Panc1 (cell line): Measurements from ENCODE around the gene FLVCR2. TPM values are rescaled to one million over a fixed set of nuclear protein-coding genes. Genes with fewer than 3 reads are reported as not detected.

Experiments
- ATAC-seq: fragments of 200-7000 bp; cut with Tn5 transposase; 2 replicates; pipeline ENCODE4 v1.9.1; 2020; ENCODE audit warnings: mild to moderate bottlenecking, moderate library complexity
- BruUV-seq: library from RNA; stranded (reverse); fragments of 400-500 nt; replicated peaks from 2 replicates; lab custom pipeline; 2021; lab: Mats Ljungman, UMichigan
- CTCF ChIA-PET: fragments of 300-600 bp; sonication (Branson Sonifier 250); formaldehyde crosslinking; loops from one replicate; lab custom pipeline; 2022; ENCODE audit warnings: antibody characterized with exemption; lab: Charles Lee
- POLR2A ChIA-PET: fragments of 300-600 bp; sonication (Branson Sonifier 250); formaldehyde crosslinking; loops from one replicate; lab custom pipeline; 2022; ENCODE audit warnings: antibody characterized with exemption; lab: Charles Lee
- DNase-seq: peaks from one replicate; pipeline ENCODE4 v3.0.0-alpha.2; 2010; ENCODE audit warnings: low read depth, low spot score
- H3K27ac ChIP-seq: 2 replicates; pipeline ENCODE4 v1.5.1; 2011; ENCODE audit warnings: mild to moderate bottlenecking, low read length, inconsistent platforms
- H3K27me3 ChIP-seq: fragments of 200-500 bp; sonication (Bioruptor generic); 2 replicates; pipeline ENCODE4 v1.6.0; 2014; ENCODE audit warnings: low read length, inconsistent platforms; ENCODE audit not compliant: control insufficient read depth, insufficient read depth
- H3K36me3 ChIP-seq: fragments of 200-500 bp; sonication (Bioruptor generic); 2 replicates; pipeline ENCODE4 v1.5.1; 2014; ENCODE audit warnings: inconsistent platforms, mild to moderate bottlenecking, low read length, moderate library complexity; ENCODE audit not compliant: control insufficient read depth, insufficient read depth
- H3K4me1 ChIP-seq: 2 replicates; pipeline ENCODE4 v1.5.1; 2011; ENCODE audit warnings: inconsistent platforms, mild to moderate bottlenecking, low read length, moderate library complexity; ENCODE audit not compliant: control insufficient read depth, insufficient read depth
- H3K4me3 ChIP-seq, 2 experiments: 2 replicates each; pipeline ENCODE4 v1.5.1; 2011 to 2012; ENCODE audit warnings: low read depth in 2 of 2, low read length in 2 of 2, mild to moderate bottlenecking in 2 of 2, inconsistent platforms in 1 of 2, moderate library complexity in 1 of 2
- H3K9me3 ChIP-seq: fragments of 200-500 bp; sonication (Bioruptor generic); 2 replicates; pipeline ENCODE4 v1.5.1; 2014; ENCODE audit warnings: low read depth, mild to moderate bottlenecking, inconsistent platforms, low read length, moderate library complexity; ENCODE audit not compliant: control insufficient read depth, insufficient read depth
- POLR2AphosphoS5 ChIP-seq: IDR thresholded peaks from 2 replicates; pipeline ENCODE4 v1.6.1; 2012; ENCODE audit warnings: mild to moderate bottlenecking, low read depth, low read length, moderate library complexity
- SIN3A ChIP-seq: IDR thresholded peaks from 2 replicates; pipeline ENCODE4 v1.6.1; 2012; ENCODE audit warnings: low read depth, mild to moderate bottlenecking, low read length, moderate library complexity, borderline replicate concordance; ENCODE audit not compliant: insufficient read depth
- TCF7L2 ChIP-seq: IDR thresholded peaks from 2 replicates; pipeline ENCODE4 v1.6.1; 2011; ENCODE audit warnings: mild to moderate bottlenecking, low read depth, low read length, inconsistent platforms
- in situ Hi-C: cut with HindIII; loops from 2 replicates; pipeline ENCODE4 v1.10.0; 2016; ENCODE audit warnings: low sequenced_read_pairs, low pct_unique_long_range_greater_than_20kb
- intact Hi-C: fragments of 100-400 bp; cut with micrococcal nuclease; formaldehyde crosslinking; loops from one replicate; pipeline ENCODE4 v1.10.0; 2022; ENCODE audit not compliant: unreplicated experiment
- total RNA-seq: library from RNA; stranded (reverse); gene quantifications from one replicate; pipeline ENCODE4 v1.2.1, GENCODE V29; 2021; ENCODE audit not compliant: unreplicated experiment
- TF ChIP-seq, protein P1 (sequence below): fragments of 450-650 bp; IDR thresholded peaks from 2 replicates; pipeline ENCODE4 v1.5.1; 2017; ENCODE audit warnings: mild to moderate bottlenecking
- TF ChIP-seq, protein P2 (sequence below), 2 experiments: IDR thresholded peaks; 2 replicates each; pipeline ENCODE4 v1.6.1; 2011 to 2012; ENCODE audit warnings: low read depth in 2 of 2, control low read depth in 1 of 2, low read length in 1 of 2, mild to moderate bottlenecking in 1 of 2, moderate library complexity in 1 of 2; ENCODE audit not compliant: insufficient read depth in 1 of 2

Gene FLVCR2
- total RNA-seq, 1 experiment from 2014 or later = 9.7 TPM

DNA sequence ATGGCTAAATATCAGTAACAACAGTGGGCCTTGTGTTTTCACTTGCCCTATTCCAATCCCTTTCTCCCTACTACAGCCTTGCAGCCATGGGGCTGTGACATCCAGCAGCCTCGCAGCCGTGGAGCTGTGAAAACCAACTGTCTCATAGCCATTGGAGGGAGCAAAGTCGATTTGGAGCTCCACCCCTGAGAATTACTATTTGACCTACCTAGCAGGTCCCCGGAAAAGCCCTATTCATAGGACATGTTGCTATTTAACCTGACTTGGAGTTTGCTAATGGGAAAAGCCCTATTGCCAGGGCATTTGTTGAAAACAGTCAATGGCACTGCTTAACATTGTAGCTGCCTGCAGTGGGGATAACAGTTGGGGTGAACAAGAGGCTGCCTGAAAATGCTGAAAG, 49.0 kb downstream of the FLVCR2 start:
- Histone ChIP-seq H3K4me3 (no peak overlapping the region), H3K4me1 (no peaks in the 10 kb centered on the region), H3K9me3 (no peaks in the 10 kb centered on the region), H3K27me3 (no peaks in the 10 kb centered on the region), H3K36me3 (no peaks in the 10 kb centered on the region), H3K27ac (no peak overlapping the region)
- intact Hi-C loops (no loop called here), in situ Hi-C loops (no loop called here)
- DNase-seq = no peak
- no peak for ATAC-seq
- ChIA-PET POLR2A (no interaction called here), CTCF (no interaction called here)
- TF ChIP-seq POLR2AphosphoS5 (no peak), SIN3A (no peak), TCF7L2 (no peak)
- TF ChIP-seq, protein P1, sequence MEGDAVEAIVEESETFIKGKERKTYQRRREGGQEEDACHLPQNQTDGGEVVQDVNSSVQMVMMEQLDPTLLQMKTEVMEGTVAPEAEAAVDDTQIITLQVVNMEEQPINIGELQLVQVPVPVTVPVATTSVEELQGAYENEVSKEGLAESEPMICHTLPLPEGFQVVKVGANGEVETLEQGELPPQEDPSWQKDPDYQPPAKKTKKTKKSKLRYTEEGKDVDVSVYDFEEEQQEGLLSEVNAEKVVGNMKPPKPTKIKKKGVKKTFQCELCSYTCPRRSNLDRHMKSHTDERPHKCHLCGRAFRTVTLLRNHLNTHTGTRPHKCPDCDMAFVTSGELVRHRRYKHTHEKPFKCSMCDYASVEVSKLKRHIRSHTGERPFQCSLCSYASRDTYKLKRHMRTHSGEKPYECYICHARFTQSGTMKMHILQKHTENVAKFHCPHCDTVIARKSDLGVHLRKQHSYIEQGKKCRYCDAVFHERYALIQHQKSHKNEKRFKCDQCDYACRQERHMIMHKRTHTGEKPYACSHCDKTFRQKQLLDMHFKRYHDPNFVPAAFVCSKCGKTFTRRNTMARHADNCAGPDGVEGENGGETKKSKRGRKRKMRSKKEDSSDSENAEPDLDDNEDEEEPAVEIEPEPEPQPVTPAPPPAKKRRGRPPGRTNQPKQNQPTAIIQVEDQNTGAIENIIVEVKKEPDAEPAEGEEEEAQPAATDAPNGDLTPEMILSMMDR = no peak
- TF ChIP-seq, protein P2, sequence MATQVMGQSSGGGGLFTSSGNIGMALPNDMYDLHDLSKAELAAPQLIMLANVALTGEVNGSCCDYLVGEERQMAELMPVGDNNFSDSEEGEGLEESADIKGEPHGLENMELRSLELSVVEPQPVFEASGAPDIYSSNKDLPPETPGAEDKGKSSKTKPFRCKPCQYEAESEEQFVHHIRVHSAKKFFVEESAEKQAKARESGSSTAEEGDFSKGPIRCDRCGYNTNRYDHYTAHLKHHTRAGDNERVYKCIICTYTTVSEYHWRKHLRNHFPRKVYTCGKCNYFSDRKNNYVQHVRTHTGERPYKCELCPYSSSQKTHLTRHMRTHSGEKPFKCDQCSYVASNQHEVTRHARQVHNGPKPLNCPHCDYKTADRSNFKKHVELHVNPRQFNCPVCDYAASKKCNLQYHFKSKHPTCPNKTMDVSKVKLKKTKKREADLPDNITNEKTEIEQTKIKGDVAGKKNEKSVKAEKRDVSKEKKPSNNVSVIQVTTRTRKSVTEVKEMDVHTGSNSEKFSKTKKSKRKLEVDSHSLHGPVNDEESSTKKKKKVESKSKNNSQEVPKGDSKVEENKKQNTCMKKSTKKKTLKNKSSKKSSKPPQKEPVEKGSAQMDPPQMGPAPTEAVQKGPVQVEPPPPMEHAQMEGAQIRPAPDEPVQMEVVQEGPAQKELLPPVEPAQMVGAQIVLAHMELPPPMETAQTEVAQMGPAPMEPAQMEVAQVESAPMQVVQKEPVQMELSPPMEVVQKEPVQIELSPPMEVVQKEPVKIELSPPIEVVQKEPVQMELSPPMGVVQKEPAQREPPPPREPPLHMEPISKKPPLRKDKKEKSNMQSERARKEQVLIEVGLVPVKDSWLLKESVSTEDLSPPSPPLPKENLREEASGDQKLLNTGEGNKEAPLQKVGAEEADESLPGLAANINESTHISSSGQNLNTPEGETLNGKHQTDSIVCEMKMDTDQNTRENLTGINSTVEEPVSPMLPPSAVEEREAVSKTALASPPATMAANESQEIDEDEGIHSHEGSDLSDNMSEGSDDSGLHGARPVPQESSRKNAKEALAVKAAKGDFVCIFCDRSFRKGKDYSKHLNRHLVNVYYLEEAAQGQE (IDR thresholded peaks at IDR 0.05; ENCODE audit: insufficient read depth in 1 of 2, low read depth in 2 of 2, low read length in 1 of 2) = no peak
- BruUV-seq = TSS peak; percentile 34

DNA sequence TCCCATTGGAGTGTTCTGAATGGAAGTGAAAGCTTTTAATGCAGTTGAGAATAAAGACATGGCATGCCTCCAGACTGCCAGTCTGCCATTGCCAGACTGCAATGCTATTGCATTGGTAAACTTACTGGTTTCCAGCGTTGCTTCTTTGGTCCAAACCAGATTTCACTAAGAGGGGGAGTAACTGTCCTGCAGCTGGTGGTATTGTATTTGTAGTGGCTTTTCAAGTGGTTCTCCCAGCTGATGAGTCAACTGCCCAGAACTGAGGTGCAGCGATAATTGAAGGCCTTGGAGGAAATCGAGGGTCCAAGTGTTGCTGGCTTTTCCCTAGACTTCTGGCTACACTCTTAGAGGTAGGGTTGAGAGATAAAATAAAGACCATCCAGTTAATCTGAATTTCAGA, 50.4 kb downstream of the FLVCR2 start:
- BruUV-seq = no TSS peak
- ChIA-PET CTCF (no interaction called here), POLR2A (no interaction called here)
- H3K27ac ChIP-seq = no peak overlapping the region
- DNase-seq (no peak), ATAC-seq (no peak)
- intact Hi-C loops = no loop called here
- H3K4me1 ChIP-seq = no peaks in the 10 kb centered on the region
- H3K36me3 ChIP-seq = no peaks in the 10 kb centered on the region
- in situ Hi-C loops = no loop called here
- TF ChIP-seq, protein P2 (IDR thresholded peaks at IDR 0.05; ENCODE audit: insufficient read depth in 1 of 2, low read depth in 2 of 2, low read length in 1 of 2) = no peak
- TF ChIP-seq, protein P1 = no peak
- TF ChIP-seq POLR2AphosphoS5 (no peak), TCF7L2 (no peak), SIN3A (no peak)
- no peaks in the 10 kb centered on the region for H3K9me3 ChIP-seq
- no peaks in the 10 kb centered on the region for H3K27me3 ChIP-seq
- no peak overlapping the region for H3K4me3 ChIP-seq
